T follicular helper cell (primary cell): ENCODE measurements around the gene HIVEP2.
A peak's percentile ranks its signal among the peaks of the same experiment; 100 is the strongest.
"Not testable (repeated sequence)": the region's sequence is repeated elsewhere in the genome, so short reads cannot be mapped to it uniquely, and the experiment has no call there.

Source experiments
- DNase-seq: peaks from one replicate; pipeline ENCODE4 v3.0.0-alpha.2; 2020; ENCODE audit warnings: low read depth
- total RNA-seq, 2 experiments: gene quantifications; one replicate each; lab custom pipeline; 2026; lab: John Stamatoyannopoulos, UW

The HIVEP2 gene, protein sequence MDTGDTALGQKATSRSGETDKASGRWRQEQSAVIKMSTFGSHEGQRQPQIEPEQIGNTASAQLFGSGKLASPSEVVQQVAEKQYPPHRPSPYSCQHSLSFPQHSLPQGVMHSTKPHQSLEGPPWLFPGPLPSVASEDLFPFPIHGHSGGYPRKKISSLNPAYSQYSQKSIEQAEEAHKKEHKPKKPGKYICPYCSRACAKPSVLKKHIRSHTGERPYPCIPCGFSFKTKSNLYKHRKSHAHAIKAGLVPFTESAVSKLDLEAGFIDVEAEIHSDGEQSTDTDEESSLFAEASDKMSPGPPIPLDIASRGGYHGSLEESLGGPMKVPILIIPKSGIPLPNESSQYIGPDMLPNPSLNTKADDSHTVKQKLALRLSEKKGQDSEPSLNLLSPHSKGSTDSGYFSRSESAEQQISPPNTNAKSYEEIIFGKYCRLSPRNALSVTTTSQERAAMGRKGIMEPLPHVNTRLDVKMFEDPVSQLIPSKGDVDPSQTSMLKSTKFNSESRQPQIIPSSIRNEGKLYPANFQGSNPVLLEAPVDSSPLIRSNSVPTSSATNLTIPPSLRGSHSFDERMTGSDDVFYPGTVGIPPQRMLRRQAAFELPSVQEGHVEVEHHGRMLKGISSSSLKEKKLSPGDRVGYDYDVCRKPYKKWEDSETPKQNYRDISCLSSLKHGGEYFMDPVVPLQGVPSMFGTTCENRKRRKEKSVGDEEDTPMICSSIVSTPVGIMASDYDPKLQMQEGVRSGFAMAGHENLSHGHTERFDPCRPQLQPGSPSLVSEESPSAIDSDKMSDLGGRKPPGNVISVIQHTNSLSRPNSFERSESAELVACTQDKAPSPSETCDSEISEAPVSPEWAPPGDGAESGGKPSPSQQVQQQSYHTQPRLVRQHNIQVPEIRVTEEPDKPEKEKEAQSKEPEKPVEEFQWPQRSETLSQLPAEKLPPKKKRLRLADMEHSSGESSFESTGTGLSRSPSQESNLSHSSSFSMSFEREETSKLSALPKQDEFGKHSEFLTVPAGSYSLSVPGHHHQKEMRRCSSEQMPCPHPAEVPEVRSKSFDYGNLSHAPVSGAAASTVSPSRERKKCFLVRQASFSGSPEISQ (N-terminal part only)
- 385 to 512 reads per million in 2 experiments for total RNA-seq

- DNase-seq = peak; percentile 83
Measured at GRCh38 chr6:142945049-142945445, at the start of gene HIVEP2. HIVEP2 (minus strand) TSS chr6:142945176; CDS start chr6:142774738, 170,438 bp downstream.

GRCh38 chr6:142993977-142994376 is 49.0 kb upstream of the HIVEP2 start:
- DNase-seq = no peak

DNA sequence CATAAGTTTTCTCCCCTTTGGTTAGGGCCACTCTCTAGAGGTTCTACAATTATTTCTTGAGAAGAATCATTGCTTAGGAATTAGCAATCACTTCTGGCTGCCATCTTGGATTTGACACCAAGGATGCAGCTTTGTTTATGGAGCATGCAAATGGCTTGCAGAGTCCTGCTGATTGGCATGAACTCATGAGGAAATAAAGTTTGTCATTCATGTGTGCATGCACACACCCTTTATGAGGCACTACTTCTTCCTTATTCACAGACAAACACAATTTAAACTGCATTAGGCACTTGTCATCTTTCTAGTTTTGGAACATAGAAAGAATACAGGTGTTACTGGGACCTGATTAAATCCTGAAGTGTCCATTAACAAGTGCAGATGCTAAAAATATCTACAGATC is 42.5 kb upstream of the HIVEP2 start:
- no peak for DNase-seq

GRCh38 chr6:142985281-142985680 is 40.3 kb upstream of the HIVEP2 start:
- DNase-seq = no peak

- no peak for DNase-seq
Measured at GRCh38 chr6:142984386-142984785, 39.4 kb upstream of the HIVEP2 start.

DNA sequence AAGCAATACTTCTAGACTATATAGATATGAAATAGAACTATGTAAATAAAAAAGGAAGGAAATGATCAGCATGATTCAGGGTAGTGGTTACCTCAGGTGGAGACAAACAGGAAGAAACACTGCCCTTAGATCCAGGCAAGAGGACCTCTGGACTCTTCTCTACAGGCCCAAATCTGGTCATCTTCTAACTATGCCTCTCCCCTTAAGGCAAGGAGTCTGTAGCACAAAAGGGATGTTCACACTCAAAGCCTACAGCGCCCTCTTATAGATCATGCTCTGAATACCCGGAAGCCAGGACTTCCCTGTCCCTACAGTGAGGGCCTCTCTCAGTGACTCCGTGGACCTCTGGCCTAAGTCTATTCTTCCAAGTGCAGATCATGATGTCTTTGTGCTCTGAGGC is 30.4 kb upstream of the HIVEP2 start:
- DNase-seq = no peak

- DNase-seq = not testable (repeated sequence)
Measured at GRCh38 chr6:142970941-142971340, 26.0 kb upstream of the HIVEP2 start.

- DNase-seq = no peak
Measured at GRCh38 chr6:142968601-142969000, 23.6 kb upstream of the HIVEP2 start.

DNA sequence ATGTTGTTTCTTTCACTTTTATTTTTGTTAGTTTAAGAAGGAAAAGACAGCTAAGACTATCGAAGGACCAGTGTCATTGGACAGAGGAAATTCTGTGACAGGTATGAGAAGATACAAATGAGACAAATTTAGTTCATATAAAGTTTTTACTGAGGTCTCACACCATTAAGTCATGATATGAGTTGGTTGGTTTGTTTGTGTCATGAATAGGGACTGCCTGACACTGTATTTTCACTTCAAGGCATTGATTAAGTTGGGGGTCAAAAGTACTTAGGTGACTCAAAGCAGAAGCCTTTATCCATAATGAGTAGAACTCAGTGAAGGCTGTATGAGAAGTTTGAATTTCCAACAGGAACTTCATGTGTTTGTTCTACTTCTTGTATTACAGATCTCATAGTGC is 21.3 kb upstream of the HIVEP2 start:
- DNase-seq = no peak

- DNase-seq = no peak
Measured at GRCh38 chr6:142965164-142965563, 20.2 kb upstream of the HIVEP2 start.

GRCh38 chr6:142960098-142960497 is 15.1 kb upstream of the HIVEP2 start:
- DNase-seq = no peak

DNA sequence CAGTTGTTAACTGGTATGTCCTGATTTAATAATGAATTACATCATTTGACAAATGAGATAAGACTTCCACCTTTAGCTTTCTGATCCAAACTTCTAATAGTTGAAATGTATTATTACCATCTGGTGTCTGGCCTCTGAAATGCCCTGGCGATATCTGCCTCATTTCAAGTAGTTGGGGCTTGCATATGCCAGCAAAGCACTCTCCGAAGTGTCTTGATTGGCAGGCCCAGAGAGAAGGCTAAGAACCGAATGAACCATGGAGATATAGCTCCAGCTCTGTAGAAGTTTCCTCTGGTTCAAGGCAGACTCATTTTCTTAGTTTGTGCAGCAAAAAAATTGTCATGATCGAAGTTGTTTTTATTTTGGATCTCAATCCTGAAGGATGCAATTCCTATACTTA is 13.4 kb upstream of the HIVEP2 start:
- no peak for DNase-seq

- no peak for DNase-seq
Measured at GRCh38 chr6:142956726-142957125, 11.8 kb upstream of the HIVEP2 start.

- DNase-seq = no peak
Measured at GRCh38 chr6:142954844-142955243, 9.9 kb upstream of the HIVEP2 start.

GRCh38 chr6:142953373-142954273 is 8.6 kb upstream of the HIVEP2 start:
- no peak for DNase-seq

DNA sequence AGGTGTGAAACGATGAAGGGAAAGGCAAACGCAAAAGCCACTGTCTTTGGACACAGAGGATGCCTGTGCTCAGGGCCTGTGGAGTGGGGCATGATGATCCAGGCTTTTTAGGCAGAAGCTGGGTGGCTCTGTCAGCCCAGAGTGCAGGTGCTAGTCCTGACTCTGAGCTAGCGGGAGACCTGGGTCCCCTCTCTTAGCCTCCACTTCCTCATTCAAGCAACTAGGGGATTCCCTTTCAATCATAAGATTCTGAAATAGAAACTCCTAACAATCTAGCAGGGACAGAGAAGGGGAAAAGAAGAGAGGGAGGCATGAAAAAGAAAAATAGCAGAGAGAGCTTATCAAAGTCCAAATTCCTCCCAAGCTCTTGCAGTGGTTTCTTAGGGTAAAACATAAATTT is 7.6 kb upstream of the HIVEP2 start:
- no peak for DNase-seq

- no peak for DNase-seq
Measured at GRCh38 chr6:142950291-142950690, 5.3 kb upstream of the HIVEP2 start.

DNA sequence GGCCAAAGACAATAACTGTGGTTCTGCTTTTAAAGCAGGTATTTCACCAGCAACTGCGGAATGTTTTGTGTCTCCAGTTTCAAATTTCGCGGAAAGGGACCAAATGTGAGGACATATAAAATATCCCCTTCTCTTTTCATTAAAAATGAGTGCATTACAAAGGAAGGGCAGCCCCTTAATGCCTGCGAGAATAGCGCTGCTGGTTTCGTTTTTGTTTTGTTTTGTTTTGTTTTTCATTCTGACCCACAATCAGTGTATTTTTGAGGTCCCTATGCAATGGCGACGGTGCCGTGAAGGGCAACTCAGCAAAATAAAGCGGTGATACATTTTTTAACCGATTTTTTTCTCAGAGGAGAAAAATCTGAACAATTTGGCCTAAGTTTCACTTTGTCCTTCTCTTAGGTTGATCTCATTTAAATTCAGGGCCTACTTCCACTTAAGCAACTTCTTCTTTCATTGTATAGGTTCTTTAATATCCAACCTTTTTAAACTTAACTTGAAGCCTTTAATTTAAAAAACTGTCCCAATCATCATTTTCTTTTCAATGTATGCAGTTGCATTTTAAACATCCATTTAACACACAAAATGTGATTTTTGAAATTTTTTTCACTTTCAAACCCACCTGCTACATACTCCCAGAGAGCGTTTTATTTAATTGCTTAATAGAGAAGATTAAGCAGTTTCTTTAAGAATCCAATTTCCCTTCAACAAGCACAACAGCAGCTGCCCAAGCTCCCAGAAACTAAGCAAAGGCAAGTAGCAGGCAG is 2.9 kb upstream of the HIVEP2 start:
- DNase-seq = no peak

GRCh38 chr6:142946924-142947713 is 2.1 kb upstream of the HIVEP2 start:
- DNase-seq = peak; percentile 73
